ENCODE data around the gene PIGP.
A peak's percentile ranks its signal among the peaks of the same experiment; 100 is the strongest.
"Not testable (repeated sequence)": the region's sequence is repeated elsewhere in the genome, so short reads cannot be mapped to it uniquely, and the experiment has no call there.

The PIGP gene

GRCh38 chr21:37041706-37042271, 31.1 kb downstream of the PIGP start:
- no peak for DNase-seq

GRCh38 chr21:37040212-37040611, 32.7 kb downstream of the PIGP start:
- DNase-seq, result no peak

GRCh38 chr21:37039411-37040075, 33.3 kb downstream of the PIGP start:
- no peak for DNase-seq

GRCh38 chr21:37036177-37036576, 36.7 kb downstream of the PIGP start:
- no peak for DNase-seq

GRCh38 chr21:37034394-37034793, 38.5 kb downstream of the PIGP start:
- DNase-seq, result not testable (repeated sequence)

GRCh38 chr21:37032877-37033471, 39.9 kb downstream of the PIGP start:
- DNase-seq, result peak in 1 of 2 donors; percentile 75

GRCh38 chr21:37032293-37032692, 40.6 kb downstream of the PIGP start:
- no peak for DNase-seq

- no peak for DNase-seq
Observed at GRCh38 chr21:37030864-37031263, 42.0 kb downstream of the PIGP start.

GRCh38 chr21:37028570-37028969, 44.3 kb downstream of the PIGP start:
- no peak for DNase-seq

GRCh38 chr21:37026499-37026898, 46.4 kb downstream of the PIGP start:
- DNase-seq, result no peak

GRCh38 chr21:37017951-37018679, 54.8 kb downstream of the PIGP start:
- no peak for DNase-seq

Data from bone marrow (tissue), 2 donors.